D721Med (cell line): ENCODE results near the gene CDC42.

Experiments used
- DNase-seq: peaks from one replicate; pipeline ENCODE4 v3.0.0; 2011; ENCODE audit warnings: low spot score; ENCODE audit not compliant: insufficient read length
- FAIRE-seq: peaks from 2 replicates; lab custom pipeline; 2011; peaks lifted over from hg19 to GRCh38; lab: Jason Lieb, UNC
- CTCF ChIP-seq: IDR thresholded peaks from 2 replicates; pipeline ENCODE4 v1.5.1; 2012; ENCODE audit warnings: mild to moderate bottlenecking, control low read depth; ENCODE audit not compliant: insufficient read depth; ENCODE audit errors: missing control alignments

CDC42 gene

DNA sequence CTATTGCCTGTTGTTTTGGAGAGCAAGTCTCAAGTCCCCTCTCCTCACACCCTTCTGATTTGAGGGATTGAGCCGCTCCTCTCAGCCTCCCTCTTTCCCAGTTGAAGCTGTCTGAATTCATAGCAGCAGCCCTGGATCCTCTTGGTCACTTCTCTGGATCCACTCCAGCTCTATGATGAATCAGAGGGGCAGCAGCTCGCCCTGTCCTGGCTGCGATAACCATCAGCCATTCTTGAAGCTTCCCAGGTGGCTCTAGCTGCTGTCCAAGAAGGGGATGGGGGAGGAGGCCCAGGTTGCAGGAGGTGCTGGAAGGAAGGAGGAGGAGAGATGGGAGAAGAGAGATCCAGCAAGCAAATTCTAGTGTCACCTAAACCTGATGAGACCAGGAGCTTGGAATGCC, 59.1 kb downstream of the CDC42 start:
- TF ChIP-seq CTCF = no peak
- DNase-seq (no peak), FAIRE-seq (no peak)

- DNase-seq = no peak
- TF ChIP-seq CTCF = no peak
- FAIRE-seq = no peak
Observed at GRCh38 chr1:22112554-22112953, 60.0 kb downstream of the CDC42 start.

DNA sequence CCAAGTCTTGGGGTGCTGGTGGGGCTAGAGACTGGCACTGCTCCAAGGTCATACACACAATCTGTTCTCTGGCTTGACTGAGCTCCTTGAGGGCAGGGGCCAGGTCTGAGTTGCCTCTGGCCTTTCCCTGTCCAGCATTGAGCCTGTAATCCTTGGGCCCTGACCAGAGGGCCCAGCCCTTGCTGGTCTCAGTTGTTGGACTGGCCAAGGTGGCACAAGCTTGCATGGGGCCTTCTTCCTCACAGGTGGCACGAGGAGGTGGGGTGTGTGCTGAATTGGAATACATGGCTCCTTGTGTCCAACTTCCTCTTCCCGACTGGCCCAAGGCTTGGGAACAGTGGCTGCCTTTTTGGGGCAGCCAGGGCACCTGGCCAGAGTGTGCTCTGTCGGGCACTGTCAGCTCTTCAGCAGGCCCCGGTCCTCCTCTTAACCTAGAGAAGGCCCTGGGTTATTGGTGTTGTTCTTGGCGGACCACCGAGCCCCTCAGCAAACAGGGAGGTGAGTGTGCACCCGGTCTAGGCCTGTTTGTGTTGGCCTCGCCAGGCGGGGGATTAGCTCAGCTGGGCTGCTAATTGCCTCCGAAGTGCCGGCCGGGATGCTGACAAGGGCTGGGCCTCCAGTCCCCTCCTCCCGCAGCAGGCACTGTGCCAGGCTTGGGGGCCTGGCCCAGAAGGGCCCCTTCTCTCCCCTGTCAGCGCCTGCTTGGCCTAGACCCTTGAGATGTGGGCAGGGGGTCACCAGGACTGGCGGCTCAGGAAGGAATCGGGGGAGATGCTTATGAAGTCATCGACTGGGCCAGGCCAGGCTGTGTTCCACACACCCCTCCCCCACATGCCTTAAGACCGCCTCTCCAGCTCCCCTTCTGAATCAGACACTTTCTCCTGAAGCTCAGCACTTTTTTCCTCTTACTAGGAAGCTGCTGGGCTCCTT, 61.8 kb downstream of the CDC42 start:
- no peak for DNase-seq
- no peak for FAIRE-seq
- TF ChIP-seq CTCF = no peak

DNA sequence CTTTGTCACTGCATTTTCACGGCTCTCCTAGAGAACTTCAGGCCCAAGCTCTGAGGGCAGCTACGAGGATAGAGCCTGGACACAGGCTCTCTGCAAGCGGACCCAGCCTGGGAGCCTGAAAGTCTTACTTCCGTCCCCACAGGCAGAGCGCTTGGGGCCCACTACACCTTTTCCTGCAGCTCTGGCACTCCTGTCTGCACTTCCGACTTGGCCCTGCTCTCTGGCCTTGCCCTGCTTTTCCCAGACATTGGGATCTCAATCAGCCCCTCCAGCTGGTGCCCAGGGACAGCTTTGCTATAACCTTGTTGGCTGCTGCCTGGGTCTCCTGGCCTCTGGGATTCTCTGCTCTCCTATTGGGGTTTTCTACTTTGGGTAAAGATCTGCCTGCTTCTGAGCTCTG, 62.8 kb downstream of the CDC42 start:
- FAIRE-seq (no peak), DNase-seq (no peak)
- TF ChIP-seq CTCF = no peak

GRCh38 chr1:22117238-22117637, 64.7 kb downstream of the CDC42 start:
- FAIRE-seq = no peak
- DNase-seq = no peak
- no peak for TF ChIP-seq CTCF

DNA sequence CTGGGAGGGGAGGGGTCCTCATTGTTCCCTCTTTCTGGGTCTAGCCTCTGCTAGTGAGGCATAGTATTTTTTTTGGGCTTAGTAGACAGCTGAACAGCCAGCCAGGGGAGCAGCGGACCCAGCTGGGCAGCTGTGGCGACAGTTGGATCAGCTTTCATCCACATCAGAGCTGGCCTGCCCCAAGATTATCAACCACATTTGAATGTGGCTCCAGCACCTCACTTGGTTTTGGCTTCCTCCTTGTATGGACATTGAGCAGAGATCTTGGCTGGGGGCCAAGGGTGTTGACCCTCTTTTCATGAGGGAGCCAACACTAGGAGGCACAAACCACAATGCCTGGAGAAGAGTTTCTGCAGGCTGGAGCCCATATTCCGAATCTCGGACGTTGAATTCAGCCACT, 65.3 kb downstream of the CDC42 start:
- TF ChIP-seq CTCF = no peak
- no peak for FAIRE-seq
- no peak for DNase-seq

DNA sequence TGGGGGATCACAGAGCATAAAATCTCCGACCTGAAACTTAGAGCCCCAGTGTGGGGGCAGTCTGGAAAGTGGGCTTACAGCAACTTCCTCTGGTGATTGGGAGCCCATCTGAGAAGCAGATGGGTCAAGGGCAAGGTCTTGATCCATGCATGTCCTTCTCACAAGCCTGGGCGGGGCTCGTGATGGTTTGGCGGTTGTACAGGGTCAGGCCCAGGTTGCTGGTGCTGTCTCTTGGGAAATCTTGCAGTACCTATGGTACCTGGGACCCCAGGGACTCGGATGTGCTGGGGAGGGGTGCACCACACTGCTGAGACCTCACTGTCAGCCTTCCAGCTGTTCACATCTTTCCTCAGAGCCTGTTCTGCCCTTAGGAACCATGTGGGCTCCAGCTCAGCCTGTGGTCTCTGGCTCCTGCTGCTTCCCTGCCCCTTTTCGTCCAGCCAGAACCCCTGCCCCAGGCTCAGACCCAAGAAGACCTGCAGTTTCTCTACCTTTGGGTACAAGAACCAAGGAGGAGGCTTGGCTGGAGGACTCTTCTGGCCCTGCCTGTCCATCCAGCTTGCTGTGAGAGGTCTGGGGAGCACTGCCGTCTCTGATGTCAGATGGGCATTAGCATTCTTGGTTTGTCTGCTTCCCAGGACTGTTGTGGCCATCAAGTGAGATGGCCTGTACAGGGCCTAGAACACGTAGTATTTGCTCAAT, 65.9 kb downstream of the CDC42 start:
- TF ChIP-seq CTCF = no peak
- DNase-seq = no peak
- FAIRE-seq = no peak
